Activated CD8-positive, alpha-beta memory T cell treated with anti-CD3 and anti-CD28 coated beads, Interleukin-2, amount 10 ng/mL, durations not matched to agents 7 days and 5 days (primary cell): Measurements from ENCODE around the gene AIG1. TPM values are rescaled to one million over a fixed set of nuclear protein-coding genes. Genes with fewer than 3 reads are reported as not detected.
A peak's percentile ranks its signal among the peaks of the same experiment; 100 is the strongest.
"Not testable (repeated sequence)": the region's sequence is repeated elsewhere in the genome, so short reads cannot be mapped to it uniquely, and the experiment has no call there.

ENCODE experiments used
- ATAC-seq: fragments of 150-1000 bp; cut with Tn5 transposase; one replicate; pipeline ENCODE4 v1.10.0; 2021; ENCODE audit warnings: moderate library complexity
- CTCF ChIA-PET: fragments of 350-600 bp; sonication (Branson Sonifier 250); formaldehyde crosslinking; loops from one replicate; lab custom pipeline; 2021; ENCODE audit warnings: antibody characterized with exemption; lab: Charles Lee
- DNase-seq: peaks from one replicate; pipeline ENCODE4 v3.0.0-alpha.2; 2020
- H3K27ac Mint-ChIP-seq: one replicate; pipeline ENCODE4 v1.8.0; 2021; ENCODE audit warnings: mild to moderate bottlenecking, mixed read lengths
- H3K27me3 Mint-ChIP-seq: one replicate; pipeline ENCODE4 v1.8.0; 2021; ENCODE audit warnings: mixed read lengths
- H3K36me3 Mint-ChIP-seq: one replicate; pipeline ENCODE4 v1.8.0; 2021; ENCODE audit warnings: mild to moderate bottlenecking, mixed read lengths
- H3K4me1 Mint-ChIP-seq: one replicate; pipeline ENCODE4 v1.8.0; 2021; ENCODE audit warnings: mixed read lengths
- H3K4me3 Mint-ChIP-seq: one replicate; pipeline ENCODE4 v1.8.0; 2021; ENCODE audit warnings: mild to moderate bottlenecking, moderate library complexity, mixed read lengths
- H3K9me3 Mint-ChIP-seq: one replicate; pipeline ENCODE4 v1.8.0; 2022; ENCODE audit warnings: low read depth, mixed read lengths
- total RNA-seq, 2 experiments: library from RNA; stranded (reverse); gene quantifications; one replicate each; pipeline ENCODE4 v1.2.3, GENCODE V29; 2021

Gene AIG1
- total RNA-seq, 2 experiments from 2014 or later: 8.8 to 9.2 TPM

DNA sequence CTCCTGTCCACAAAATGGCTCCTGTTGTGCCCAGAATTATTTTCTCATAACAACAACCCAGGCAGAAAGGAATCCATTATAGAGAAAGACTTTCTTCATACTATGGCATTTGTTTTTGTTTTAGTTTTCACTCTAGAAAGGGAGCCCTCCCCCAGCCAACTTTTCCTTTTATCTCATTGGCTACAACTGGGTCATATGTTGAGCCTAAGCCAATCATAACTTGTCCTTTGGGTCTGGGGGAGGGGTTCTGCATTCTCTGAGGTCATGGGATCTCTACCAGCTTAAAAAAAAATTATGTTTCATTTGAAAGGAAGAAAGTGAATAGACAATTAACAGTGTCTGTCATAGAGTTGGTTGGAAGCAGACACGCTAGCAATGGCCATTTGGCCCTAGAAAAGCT, 177.6 kb downstream of the AIG1 start:
- H3K36me3 Mint-ChIP-seq: no peaks in the 10 kb centered on the region
- ATAC-seq: no peak
- CTCF ChIA-PET: no interaction called here
- H3K27ac Mint-ChIP-seq: no peak overlapping the region
- H3K4me3 Mint-ChIP-seq: no peak overlapping the region
- DNase-seq: no peak
- no peaks in the 10 kb centered on the region for H3K9me3 Mint-ChIP-seq
- H3K4me1 Mint-ChIP-seq: no peaks in the 10 kb centered on the region
- no peaks in the 10 kb centered on the region for H3K27me3 Mint-ChIP-seq

DNA sequence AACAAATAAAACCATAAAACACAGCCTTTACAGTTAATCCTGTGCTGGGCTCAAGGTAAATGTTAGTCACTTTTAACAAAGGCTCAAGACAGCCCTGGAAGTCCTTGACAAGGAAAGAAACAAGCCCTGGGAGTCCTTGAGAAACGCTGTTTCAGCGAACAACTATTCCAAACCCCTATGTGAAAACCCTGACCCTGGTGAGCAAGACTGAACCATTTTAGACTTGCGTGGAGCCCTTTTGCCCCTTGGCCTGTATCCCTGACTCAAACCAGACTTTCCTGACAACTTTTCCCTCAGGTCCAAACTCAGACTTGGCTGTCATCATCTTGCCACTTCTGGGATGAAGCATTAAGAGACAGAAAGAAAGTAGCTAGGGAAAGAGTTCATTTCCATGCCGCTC, 180.4 kb downstream of the AIG1 start:
- no peaks in the 10 kb centered on the region for H3K4me1 Mint-ChIP-seq
- no peak overlapping the region for H3K27ac Mint-ChIP-seq
- ATAC-seq: no peak
- no peak for DNase-seq
- no peaks in the 10 kb centered on the region for H3K9me3 Mint-ChIP-seq
- H3K4me3 Mint-ChIP-seq: no peak overlapping the region
- H3K27me3 Mint-ChIP-seq: no peaks in the 10 kb centered on the region
- no peaks in the 10 kb centered on the region for H3K36me3 Mint-ChIP-seq
- CTCF ChIA-PET: no interaction called here

DNA sequence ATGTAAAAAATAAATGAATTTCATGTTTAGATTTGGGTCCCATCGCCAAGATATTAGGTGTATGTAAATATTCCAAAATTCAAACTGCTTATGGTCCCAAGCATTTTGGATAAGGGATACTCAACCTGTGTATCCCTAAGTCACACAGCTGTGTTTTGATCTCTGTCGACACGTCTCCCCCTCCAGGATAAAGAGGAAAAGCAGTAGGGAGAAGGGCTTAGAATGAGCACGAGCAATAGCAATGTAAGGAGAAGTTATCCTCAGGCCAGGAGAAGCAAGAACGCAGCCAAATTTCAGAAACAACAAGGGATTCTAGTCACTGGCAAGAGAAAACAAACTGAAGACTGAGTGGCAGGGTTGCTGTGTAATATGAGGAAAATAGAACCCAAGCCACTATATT, 181.2 kb downstream of the AIG1 start:
- H3K27me3 Mint-ChIP-seq: no peaks in the 10 kb centered on the region
- no peak overlapping the region for H3K27ac Mint-ChIP-seq
- H3K36me3 Mint-ChIP-seq: no peaks in the 10 kb centered on the region
- ATAC-seq (no peak), DNase-seq (no peak)
- no peaks in the 10 kb centered on the region for H3K4me1 Mint-ChIP-seq
- no peak overlapping the region for H3K4me3 Mint-ChIP-seq
- H3K9me3 Mint-ChIP-seq: no peaks in the 10 kb centered on the region
- CTCF ChIA-PET: interaction anchor here (1.1 kb wide), 1 partner anchor 185 kb away, joined by 3 read pairs; no protein-coding TSS in a partner anchor

DNA sequence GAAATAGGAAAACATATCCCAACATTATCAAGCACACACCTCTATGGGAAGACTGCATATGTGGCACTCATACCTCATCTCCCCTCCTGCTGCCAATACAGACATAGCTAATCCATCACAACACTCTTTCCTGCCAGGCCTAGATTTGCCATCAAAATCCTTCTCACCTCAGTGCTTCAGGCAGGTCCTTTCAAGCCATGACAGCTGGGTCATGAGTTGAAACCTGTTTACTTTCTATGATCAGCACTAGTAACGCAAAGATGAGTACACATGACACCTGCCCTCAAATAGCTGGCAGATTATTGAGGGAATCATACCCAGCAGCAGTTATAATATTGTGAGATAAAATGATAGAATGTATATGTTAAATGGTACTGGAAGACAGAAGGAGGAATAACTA, 183.1 kb downstream of the AIG1 start:
- no peak for ATAC-seq
- CTCF ChIA-PET: no interaction called here
- H3K36me3 Mint-ChIP-seq: no peaks in the 10 kb centered on the region
- DNase-seq: no peak
- H3K27me3 Mint-ChIP-seq: no peaks in the 10 kb centered on the region
- no peaks in the 10 kb centered on the region for H3K4me1 Mint-ChIP-seq
- no peak overlapping the region for H3K27ac Mint-ChIP-seq
- H3K4me3 Mint-ChIP-seq: no peak overlapping the region
- H3K9me3 Mint-ChIP-seq: no peaks in the 10 kb centered on the region

DNA sequence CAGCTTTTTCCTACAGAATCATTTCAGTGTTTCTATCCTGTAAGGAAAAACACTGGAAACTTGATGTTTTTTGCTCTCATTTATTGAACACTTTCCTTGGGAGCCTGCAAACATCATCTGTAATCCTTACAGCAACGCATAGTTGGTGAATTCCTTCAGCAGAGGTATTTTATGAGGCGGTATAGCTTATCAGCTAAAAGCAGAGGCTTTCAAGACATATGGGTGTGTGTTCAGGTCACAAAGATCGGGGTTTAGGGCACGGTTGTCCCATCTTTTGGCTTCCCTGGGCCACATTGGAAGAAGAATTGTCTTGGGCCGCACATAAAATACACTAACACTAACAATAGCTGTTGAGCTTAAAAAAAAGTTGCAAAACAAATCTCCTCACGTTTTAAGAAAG, 185.0 kb downstream of the AIG1 start:
- H3K9me3 Mint-ChIP-seq: no peaks in the 10 kb centered on the region
- H3K27ac Mint-ChIP-seq: no peak overlapping the region
- H3K27me3 Mint-ChIP-seq: no peaks in the 10 kb centered on the region
- CTCF ChIA-PET: no interaction called here
- no peak overlapping the region for H3K4me3 Mint-ChIP-seq
- no peaks in the 10 kb centered on the region for H3K4me1 Mint-ChIP-seq
- no peak for ATAC-seq
- no peak for DNase-seq
- H3K36me3 Mint-ChIP-seq: no peaks in the 10 kb centered on the region

DNA sequence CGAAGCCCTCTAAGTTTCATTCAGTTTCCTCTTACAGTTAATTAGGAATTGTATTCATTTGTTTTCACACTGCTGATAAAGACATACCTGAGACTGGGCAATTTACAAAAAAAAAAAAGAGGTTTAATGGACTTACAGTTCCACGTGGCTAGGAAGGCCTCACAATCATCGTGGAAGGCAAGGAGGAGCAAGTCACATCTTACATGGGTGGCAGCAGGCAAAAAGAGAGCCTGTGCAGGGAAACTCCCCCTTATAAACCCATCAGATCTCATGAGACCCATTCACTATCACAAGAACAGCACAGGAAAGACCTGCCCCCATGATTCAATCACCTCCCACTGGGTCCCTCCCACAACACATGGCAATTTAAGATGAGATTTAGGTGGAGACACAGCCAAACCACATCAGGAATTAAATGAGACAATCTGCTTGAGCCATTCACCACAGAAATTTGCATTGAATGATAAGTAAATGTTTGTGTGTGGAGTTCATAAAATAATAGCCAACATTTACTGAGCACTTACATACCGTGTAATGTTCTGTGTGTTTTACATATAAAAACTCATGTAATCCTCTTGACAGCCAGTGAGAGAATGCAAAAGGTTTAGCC, 185.6 kb downstream of the AIG1 start:
- H3K9me3 Mint-ChIP-seq, DNase-seq, H3K27me3 Mint-ChIP-seq, CTCF ChIA-PET, H3K4me3 Mint-ChIP-seq, H3K27ac Mint-ChIP-seq, H3K4me1 Mint-ChIP-seq, ATAC-seq, H3K36me3 Mint-ChIP-seq: not testable (repeated sequence)

DNA sequence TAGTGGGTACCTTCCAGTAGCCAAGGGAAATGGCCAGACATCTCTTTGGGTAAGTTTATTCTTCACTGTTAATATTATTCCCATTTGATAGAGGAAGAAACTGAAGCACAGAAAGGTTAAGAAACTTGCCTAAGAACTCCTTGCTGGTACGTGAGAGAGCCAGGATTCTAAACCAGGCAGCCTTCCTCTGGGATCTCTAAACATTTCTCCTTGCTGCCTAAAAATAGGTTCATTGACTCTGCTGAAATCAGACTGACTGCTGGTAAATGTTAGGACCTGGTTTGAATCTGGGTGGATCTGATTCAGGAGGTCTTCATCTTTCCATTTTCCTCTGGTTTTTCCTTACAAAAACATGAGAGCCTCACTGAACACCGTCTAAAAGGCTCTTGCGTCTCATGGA, 186.9 kb downstream of the AIG1 start:
- no peaks in the 10 kb centered on the region for H3K4me1 Mint-ChIP-seq
- no peaks in the 10 kb centered on the region for H3K27me3 Mint-ChIP-seq
- DNase-seq (no peak), ATAC-seq (no peak)
- peaks cover 2% of the 10 kb centered on the region for H3K9me3 Mint-ChIP-seq
- CTCF ChIA-PET: no interaction called here
- no peak overlapping the region for H3K27ac Mint-ChIP-seq
- no peak overlapping the region for H3K4me3 Mint-ChIP-seq
- H3K36me3 Mint-ChIP-seq: no peaks in the 10 kb centered on the region

DNA sequence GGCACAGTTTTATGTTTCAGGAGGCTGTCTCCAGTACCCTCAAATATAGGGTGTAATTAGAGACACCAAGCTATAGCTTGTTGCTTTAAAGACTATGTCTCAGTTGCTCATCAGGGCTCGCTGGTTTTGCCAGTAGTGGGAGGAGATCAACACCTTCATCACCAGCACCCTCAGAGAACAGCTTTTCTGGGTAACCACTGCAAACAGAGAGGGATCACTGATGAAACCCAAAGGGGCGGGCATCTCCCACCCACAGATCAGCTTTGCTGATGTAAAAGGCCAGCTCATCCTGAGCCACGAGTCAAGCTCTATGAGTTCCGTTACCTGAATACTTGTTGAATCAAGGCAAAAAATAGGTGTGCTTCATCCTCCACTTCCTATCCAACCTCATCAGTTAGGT, 187.7 kb downstream of the AIG1 start:
- Mint-ChIP-seq H3K27me3 (no peaks in the 10 kb centered on the region), H3K4me1 (no peaks in the 10 kb centered on the region), H3K4me3 (no peak overlapping the region), H3K27ac (no peak overlapping the region), H3K9me3 (peaks cover 2% of the 10 kb centered on the region), H3K36me3 (no peaks in the 10 kb centered on the region)
- DNase-seq (peak; percentile 41), ATAC-seq (no peak)
- CTCF ChIA-PET: interaction anchor here (1.1 kb wide), 1 partner anchor 16 kb away, joined by 3 read pairs; no protein-coding TSS in a partner anchor

DNA sequence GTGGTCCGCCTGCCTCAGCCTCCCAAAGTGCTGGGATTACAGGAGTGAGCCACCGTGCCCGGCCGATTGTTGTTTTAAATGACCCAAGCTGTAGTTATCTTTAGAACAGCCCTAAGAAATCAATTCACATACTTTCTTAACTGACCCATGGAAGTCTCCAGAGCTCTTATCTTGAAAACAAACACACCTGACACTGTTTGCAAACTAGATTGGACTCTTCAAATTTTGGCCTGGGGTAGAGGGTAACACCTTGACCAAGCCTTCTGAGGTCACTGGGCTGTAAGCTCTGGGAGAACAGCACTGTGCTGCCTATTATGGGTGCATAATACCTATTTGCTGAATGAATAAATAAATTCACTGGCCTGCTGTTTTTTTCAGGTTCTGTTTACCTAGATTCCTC, 190.6 kb downstream of the AIG1 start:
- H3K27me3 Mint-ChIP-seq: no peaks in the 10 kb centered on the region
- peaks cover 2% of the 10 kb centered on the region for H3K9me3 Mint-ChIP-seq
- no peaks in the 10 kb centered on the region for H3K36me3 Mint-ChIP-seq
- H3K4me1 Mint-ChIP-seq: no peaks in the 10 kb centered on the region
- no peak overlapping the region for H3K4me3 Mint-ChIP-seq
- CTCF ChIA-PET: interaction anchor here (0.7 kb wide), 1 partner anchor 9 kb away, joined by 3 read pairs; no protein-coding TSS in a partner anchor
- DNase-seq (no peak), ATAC-seq (no peak)
- no peak overlapping the region for H3K27ac Mint-ChIP-seq

DNA sequence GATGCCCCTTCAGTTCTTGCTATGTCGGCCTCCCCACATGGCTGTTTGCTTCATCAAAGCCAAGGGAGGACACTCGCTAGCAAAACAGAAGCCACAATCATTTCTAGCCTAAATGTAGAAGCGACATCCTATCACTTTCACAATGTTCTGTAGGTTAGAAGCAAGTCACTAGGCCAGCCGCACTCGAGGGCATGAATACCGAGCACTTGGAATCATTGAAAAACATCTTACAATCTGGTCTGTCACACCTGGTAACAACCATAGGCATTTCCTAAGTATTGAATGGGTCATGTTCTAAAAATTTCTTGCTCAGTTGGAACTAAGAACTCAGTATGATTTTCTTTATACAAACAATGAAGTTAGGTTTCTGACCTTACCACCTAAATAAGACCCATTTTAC, 192.3 kb downstream of the AIG1 start:
- Mint-ChIP-seq H3K4me3 (no peak overlapping the region), H3K27me3 (no peaks in the 10 kb centered on the region), H3K36me3 (no peaks in the 10 kb centered on the region), H3K9me3 (peaks cover 2% of the 10 kb centered on the region), H3K4me1 (no peaks in the 10 kb centered on the region), H3K27ac (no peak overlapping the region)
- CTCF ChIA-PET: no interaction called here
- DNase-seq: no peak
- ATAC-seq: no peak

DNA sequence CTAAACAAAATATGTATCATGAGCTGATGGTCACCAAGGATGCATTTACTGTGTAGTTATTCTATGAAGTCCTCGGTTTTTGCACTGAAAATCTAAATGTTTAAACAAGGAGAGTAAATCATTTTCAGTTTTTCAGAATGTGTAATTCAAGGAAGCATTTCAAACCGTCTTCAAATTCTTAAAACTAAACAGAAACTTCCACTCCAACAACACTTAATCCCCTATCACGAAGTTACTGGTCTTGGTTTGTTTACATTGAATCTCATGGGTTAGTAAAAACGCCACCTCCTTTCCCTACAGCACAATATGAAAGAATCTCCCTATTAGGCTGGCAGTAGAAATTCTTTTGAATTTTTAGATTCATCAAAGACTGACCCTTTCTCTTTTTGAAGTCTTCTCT, 192.9 kb downstream of the AIG1 start:
- ATAC-seq (no peak), DNase-seq (no peak)
- Mint-ChIP-seq H3K4me3 (no peak overlapping the region), H3K36me3 (no peaks in the 10 kb centered on the region), H3K4me1 (no peaks in the 10 kb centered on the region), H3K27me3 (no peaks in the 10 kb centered on the region), H3K27ac (no peak overlapping the region), H3K9me3 (peaks cover 2% of the 10 kb centered on the region)
- CTCF ChIA-PET: no interaction called here

DNA sequence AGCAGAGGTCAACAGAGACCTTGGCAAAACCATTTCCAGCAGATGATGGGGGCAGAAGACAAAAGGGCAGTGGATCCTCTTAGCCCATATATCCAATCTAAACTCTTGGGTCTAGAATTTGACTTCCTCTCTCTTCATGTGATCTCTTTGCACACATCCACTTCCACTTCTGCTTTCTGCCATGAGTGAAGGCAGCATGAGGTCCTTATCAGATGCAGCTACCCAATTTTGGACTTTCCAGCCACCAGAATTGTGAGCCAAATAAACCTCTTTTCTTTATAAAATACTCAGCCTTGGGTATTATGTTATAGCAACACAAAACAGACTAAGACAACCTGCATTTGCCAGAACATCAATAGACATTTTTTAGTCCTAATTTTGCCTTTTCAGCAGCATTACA, 198.3 kb downstream of the AIG1 start:
- H3K9me3 Mint-ChIP-seq: peaks cover 2% of the 10 kb centered on the region
- H3K4me3 Mint-ChIP-seq: no peak overlapping the region
- peaks cover 2% of the 10 kb centered on the region for H3K27me3 Mint-ChIP-seq
- no peaks in the 10 kb centered on the region for H3K4me1 Mint-ChIP-seq
- no peaks in the 10 kb centered on the region for H3K36me3 Mint-ChIP-seq
- DNase-seq: no peak
- ATAC-seq: no peak
- H3K27ac Mint-ChIP-seq: no peak overlapping the region
- CTCF ChIA-PET: no interaction called here

DNA sequence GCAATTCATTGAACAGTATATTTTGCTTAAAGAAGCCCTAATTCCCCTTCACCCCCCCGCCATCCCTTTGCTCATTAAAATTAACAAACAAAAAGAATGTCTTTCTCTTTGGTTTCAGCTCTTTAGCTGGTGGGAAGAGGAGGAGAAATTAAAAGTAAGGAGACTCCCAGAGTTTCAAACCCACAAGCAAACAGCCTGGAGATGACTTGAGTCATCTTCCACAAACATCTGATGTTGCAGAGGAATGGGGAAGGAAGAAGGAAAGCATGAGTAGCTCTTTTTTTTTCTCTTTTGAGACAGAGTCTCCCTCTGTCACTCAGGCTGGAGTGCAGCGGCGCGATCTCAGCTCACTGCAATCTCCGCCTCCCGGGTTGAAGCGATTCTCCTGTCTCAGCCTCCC, 200.2 kb downstream of the AIG1 start:
- no peak for DNase-seq
- no peaks in the 10 kb centered on the region for H3K4me1 Mint-ChIP-seq
- H3K27me3 Mint-ChIP-seq: peaks cover 2% of the 10 kb centered on the region
- CTCF ChIA-PET: interaction anchor here (1.3 to 1.6 kb wide), 3 partner anchors 9 to 166 kb away, joined by 3 to 4 read pairs (median 3); no protein-coding TSS in a partner anchor
- H3K36me3 Mint-ChIP-seq: no peaks in the 10 kb centered on the region
- H3K9me3 Mint-ChIP-seq: peaks cover 2% of the 10 kb centered on the region
- ATAC-seq: no peak
- no peak overlapping the region for H3K27ac Mint-ChIP-seq
- H3K4me3 Mint-ChIP-seq: no peak overlapping the region

DNA sequence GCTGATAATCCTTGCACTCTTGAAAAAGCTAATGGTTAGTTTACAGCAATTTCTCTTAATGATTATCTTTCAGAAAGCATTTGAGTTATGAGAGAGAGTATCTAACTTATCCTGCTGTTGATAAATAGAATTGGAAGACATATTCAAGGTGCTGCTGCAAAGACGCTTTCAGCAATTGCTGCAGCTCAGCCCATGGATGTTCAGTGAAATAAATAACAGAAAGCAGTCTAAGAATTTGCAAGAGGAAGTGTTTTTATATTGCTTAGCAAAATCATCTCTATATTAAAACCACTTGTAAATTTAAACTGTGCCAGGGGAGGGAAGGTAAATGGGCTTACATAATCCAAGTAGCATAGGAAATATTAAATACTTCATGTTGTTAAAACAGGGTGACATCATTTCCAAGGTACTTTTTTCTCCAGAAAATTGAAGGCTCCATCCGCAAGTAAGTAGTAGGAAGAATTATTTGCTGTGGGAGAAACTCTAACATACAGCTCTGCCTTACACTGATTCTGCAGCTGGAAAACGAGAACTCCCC, 201.3 kb downstream of the AIG1 start:
- ATAC-seq (no peak), DNase-seq (no peak)
- Mint-ChIP-seq H3K9me3 (peaks cover 2% of the 10 kb centered on the region), H3K36me3 (no peaks in the 10 kb centered on the region), H3K27me3 (peaks cover 2% of the 10 kb centered on the region), H3K4me1 (no peaks in the 10 kb centered on the region), H3K27ac (no peak overlapping the region), H3K4me3 (no peak overlapping the region)
- CTCF ChIA-PET: interaction anchor here (1.3 to 1.6 kb wide), 2 partner anchors 28 to 165 kb away, joined by 3 to 4 read pairs; no protein-coding TSS in a partner anchor
